Coronary artery (tissue), 2 donors: Measurements from ENCODE around the gene LRRC4C.
"Not testable (repeated sequence)": the region's sequence is repeated elsewhere in the genome, so short reads cannot be mapped to it uniquely, and the experiment has no call there.

Experiments used
- DNase-seq: peaks from one replicate; pipeline ENCODE4 v3.0.0-alpha.2; 2017; ENCODE audit warnings: low spot score
- H3K27ac ChIP-seq, 2 donors: fragments of 200-600 bp; sonication (generic); one replicate each; pipeline ENCODE4 v1.5.1; 2016 to 2019
- H3K4me3 ChIP-seq: fragments of 200-600 bp; sonication (generic); 2 replicates; pipeline ENCODE4 v1.5.1; 2016; ENCODE audit warnings: mild to moderate bottlenecking, moderate library complexity
- CTCF ChIP-seq: fragments of 200-600 bp; sonication (generic); IDR thresholded peaks from one replicate; pipeline ENCODE4 v1.5.1; 2019; ENCODE audit warnings: antibody characterized with exemption

Gene LRRC4C

GRCh38 chr11:40203606-40204005 lies 1255.8 kb downstream of the LRRC4C start:
- Histone ChIP-seq H3K4me3 (no peak overlapping the region), H3K27ac (no peak overlapping the region)
- TF ChIP-seq CTCF: no peak
- no peak for DNase-seq

GRCh38 chr11:40202589-40203270 lies 1256.7 kb downstream of the LRRC4C start:
- no peak for TF ChIP-seq CTCF
- H3K27ac ChIP-seq: no peak overlapping the region
- DNase-seq: no peak
- no peak overlapping the region for H3K4me3 ChIP-seq

- H3K27ac ChIP-seq, H3K4me3 ChIP-seq, DNase-seq: not testable (repeated sequence)
Measured at GRCh38 chr11:40192590-40192989, 1266.9 kb downstream of the LRRC4C start.

GRCh38 chr11:40190294-40190693 lies 1269.2 kb downstream of the LRRC4C start:
- H3K4me3 ChIP-seq: no peak overlapping the region
- H3K27ac ChIP-seq: no peak overlapping the region
- no peak for TF ChIP-seq CTCF
- DNase-seq: no peak

GRCh38 chr11:40188848-40189247 lies 1270.6 kb downstream of the LRRC4C start:
- Histone ChIP-seq H3K4me3 (no peak overlapping the region), H3K27ac (no peak overlapping the region)
- DNase-seq: no peak
- no peak for TF ChIP-seq CTCF

GRCh38 chr11:40187295-40187694 lies 1272.2 kb downstream of the LRRC4C start:
- Histone ChIP-seq H3K4me3 (no peak overlapping the region), H3K27ac (no peak overlapping the region)
- TF ChIP-seq CTCF: no peak
- no peak for DNase-seq

GRCh38 chr11:40186437-40187263 lies 1272.8 kb downstream of the LRRC4C start:
- no peak for TF ChIP-seq CTCF
- Histone ChIP-seq H3K4me3 (no peak overlapping the region), H3K27ac (no peak overlapping the region)
- no peak for DNase-seq
